ENCODE data around the gene SECISBP2.
A peak's percentile ranks its signal among the peaks of the same experiment; 100 is the strongest.

The SECISBP2 gene

DNA sequence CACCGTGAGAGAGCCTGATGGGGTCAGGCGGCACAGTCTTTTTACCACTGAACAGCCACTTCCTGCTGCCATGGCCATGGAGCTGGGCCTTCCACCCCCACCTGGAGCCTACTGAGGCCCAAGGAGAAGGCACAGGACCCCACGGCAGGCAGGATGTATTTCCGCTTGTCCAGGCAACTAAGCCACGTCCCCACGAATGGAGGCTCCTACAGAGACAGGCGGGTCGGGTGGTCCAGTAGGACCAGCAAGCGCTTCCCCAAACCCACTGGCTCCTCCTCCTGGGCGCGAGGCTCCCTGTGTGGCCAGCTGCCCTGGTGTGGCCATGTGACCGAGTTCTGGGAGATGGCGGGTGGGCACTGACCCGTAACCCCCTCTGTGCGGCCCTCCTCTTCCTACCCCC, 66.5 kb downstream of the SECISBP2 start:
- DNase-seq = no peak

DNA sequence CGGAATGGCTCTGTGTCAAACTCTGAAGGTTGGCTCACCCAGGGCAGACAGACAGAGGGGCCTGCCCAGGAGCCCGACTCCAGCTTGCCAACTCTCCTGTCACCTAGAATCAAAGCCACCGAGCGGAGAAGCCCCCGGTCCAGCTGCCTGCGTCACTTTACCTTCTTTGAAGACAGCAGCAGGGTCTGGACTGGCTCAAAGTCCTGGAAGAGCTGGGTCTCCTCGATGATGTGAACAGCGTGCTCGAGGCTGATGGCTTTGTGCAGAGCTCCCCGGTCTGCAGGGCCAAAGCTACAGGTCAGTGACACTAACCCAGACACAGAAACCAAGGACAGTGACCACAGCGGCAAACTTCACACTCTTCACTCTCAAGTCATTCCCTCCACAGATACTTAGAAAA, 67.9 kb downstream of the SECISBP2 start:
- no peak for DNase-seq

DNA sequence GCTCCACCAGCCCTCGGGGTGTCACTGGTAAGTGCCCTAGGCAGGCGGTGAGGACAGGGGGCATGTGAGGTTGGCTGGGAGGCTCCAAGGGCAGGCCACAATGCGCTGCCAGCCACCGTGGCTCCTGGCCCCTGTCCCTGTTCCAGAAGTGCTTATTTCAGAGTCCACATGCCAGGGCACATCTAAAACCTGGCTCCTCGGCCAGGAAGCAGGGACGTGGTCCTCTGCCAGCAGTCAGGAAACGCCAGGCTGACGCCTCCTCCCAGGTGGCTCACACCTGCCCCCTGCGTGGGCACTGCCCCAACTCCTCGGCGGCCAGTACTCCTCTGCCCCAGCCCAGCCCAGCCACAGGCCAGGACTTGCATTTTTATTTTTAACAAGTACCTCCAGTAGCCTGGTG, 68.5 kb downstream of the SECISBP2 start:
- peak; percentile 87 for DNase-seq

DNA sequence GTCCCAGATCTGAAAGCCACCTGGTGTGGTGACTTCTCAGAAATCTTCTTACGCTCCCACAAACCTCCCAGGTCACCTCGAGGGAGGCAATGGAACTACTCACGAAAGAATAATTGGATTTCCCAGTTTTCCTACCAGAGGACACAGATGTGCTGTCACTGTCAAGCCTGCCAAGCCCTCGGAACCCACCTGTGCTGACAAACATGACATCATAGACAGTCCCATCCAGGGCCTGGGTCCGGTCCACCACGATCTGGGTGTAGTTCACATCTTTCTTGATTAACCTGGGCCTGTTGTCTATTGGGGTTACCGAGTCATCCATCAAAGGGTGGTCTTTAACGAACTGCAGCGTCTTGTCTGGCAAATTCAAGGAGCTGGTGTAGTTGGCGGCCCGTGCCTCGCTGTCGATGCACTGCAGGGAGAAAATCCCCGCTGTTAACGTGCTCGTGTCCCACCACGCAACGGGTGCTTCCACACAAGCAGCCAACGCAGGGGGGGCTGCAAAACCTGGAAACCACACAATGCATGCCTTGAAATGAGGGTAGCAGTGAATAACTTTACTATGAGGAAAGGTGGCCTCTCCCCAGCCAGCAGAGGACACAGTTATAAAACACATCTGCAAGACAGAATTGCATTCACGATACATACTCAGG, 69.0 kb downstream of the SECISBP2 start:
- no peak for DNase-seq

DNA sequence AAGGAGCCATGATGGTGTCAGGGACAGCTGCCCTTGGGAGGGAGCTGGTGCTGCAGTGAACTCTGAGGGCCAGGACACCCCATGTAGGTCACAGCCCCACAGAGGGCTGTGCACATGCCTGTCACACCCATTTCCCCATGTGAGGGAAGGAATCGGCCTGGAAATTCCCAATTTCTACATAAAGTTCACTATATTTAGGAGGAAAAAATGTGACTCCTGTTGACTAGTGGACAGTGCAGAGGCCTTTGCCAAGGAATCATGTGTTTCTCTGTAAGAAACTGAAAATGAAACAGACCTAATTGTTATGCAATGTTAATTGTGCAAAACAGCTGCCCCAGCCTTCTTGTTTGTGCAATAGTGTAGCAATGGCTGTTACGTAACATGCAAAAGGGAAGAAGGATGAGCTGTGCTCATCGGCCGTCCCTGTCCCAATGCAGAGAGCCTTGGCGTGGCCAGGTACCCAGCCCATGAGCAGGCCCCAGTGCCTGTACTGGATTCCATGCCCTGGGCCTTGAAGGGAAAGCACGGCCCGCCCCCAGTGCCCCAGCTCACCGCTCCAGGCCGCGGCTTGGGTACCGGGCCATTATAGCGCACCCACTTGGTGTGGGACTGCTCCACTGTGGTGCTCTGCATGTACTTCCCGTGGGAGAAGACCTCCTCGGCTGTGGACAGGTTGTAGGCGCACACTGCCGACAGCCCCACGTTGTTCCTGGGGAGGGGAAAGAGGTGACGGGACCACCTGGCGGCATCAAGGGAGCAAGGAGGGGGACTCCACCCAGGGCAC, 70.0 kb downstream of the SECISBP2 start:
- no peak for DNase-seq

DNA sequence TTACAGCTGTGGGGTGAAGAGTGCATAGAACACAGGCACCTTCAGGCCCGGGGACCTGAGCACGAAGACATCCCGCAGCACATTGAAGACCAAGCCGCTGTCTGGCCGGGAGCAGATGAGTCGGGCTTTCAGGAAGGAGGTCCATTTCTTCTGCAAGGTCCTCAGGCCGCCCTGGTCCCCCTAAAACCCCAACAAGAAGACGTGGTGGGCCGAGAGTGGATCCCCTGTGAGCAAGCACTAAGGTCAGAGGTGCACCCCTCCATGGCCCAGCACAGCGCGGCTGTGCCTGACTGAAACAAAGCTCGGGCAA, 70.5 kb downstream of the SECISBP2 start:
- DNase-seq = no peak

DNA sequence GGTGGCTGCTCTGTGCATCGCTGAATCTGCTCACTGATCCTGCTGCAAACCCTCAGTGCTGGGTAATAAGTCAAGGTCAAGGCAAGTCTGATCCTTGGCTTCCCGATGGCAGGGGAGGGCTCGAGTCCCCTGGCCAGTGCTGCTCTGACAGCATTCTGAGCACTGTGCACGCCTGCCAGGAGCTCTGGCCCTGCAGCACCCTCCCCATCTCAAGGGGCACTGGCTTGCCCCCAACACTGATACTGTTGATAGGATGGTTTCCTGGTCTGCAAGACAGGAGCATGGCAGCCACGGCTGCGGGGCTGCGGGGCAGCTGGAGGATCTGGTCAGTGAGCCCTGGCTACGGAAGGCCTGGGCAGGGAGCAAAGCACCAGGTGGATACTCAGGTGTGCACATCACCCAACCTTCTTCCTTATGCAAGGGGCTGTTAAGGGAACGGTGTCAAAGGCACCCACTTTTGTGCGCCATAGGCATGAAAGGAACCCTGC, 71.8 kb downstream of the SECISBP2 start:
- no peak for DNase-seq

DNA sequence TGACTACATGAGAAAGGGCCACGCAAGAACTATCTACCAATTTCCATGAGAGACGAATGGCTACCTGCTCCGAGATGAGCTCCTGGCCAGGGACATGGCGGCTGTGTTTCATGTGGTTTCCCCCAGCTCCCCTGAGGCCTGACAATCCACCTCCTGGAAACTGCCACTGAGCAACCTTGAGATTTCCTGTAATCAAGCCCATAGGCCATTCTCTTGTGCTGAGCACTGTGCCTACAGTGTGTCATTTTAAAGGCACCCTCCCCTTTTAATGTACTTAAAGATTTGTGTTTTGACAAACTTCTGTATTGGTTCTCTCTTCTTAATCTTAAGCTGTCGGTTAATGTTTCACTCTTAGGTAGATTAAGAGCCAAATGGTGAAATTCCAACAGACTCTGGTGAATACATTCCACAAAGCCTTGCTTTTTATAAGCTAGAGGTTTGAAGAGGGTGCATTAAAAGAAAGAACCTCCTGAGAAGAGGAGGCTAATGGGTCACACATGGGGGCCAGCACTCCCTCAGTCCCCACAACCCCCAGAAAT, 72.3 kb downstream of the SECISBP2 start:
- DNase-seq = no peak

DNA sequence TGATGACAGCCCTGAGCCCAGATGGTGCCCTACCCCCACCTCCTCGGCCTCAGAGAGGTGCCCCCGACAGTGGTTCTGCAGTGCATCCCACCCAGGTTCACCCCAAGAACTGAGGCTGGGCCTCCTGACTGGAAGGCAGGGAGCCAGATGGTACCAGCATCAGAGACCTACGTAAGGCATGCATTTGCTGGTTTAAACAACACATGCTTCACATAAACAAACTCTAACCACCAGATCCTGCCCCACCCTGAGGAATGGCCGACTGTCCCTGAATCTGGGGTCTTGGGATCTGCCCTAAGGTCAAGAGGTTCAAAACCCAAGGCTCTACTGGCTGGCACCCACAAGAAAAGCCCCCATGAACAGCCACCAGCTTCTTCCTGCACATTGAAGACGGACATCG, 73.3 kb downstream of the SECISBP2 start:
- no peak for DNase-seq

DNA sequence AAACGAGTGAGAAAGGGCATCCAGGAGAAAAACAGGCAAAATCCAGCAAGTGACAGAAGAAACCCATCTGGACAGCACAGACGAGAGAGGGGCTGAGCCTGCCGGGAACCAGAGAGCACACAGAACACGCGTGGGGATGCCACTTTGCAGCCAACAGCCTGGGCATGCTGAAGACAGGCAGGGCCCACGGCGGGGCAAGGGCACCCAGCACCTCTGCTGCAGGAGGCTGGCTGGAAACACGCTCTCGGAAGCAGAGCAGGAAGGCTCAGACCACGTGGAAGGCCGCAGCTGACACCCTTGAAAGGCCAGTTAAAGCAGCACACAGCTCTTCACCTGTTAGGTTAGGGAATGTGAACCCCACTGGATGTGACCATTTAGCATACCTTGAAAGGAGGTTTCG, 76.1 kb downstream of the SECISBP2 start:
- DNase-seq = no peak

DNA sequence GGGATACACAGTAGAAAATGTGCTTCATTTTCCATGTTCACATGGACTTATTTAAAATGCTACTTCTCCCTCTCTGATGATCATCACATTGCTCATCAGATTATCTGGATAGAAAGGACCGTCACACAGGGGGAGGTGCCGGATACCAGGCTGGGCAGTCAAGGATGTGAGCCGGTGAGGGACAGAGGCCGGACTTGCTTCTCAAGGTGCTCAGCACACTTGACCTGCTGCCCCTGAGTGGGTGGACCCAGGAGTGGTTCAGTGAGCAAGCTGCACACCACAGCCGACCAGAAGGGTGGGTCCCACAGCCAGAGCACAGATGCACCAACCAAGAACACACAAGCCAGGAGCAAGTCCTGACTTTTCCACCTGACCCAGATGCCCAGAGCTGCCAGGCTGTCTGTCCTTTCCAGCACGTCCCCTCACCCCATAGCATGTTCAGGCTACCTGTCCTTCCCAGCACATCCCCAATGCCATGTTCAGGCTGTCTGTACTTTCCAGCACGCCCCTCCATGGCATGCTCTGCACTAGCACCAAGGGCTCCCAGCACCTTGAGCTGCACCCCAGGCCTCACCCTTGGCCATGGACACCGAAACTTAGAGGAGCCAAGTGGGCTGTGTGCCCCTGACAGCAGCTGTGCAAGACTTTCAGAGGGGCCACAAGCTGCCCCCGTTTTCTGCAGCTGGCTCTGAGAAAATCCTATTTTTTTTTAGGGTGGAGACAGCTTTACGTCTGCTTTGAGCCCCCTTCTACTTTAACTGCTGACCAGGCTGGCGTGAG, 77.8 kb downstream of the SECISBP2 start:
- no peak for DNase-seq

DNA sequence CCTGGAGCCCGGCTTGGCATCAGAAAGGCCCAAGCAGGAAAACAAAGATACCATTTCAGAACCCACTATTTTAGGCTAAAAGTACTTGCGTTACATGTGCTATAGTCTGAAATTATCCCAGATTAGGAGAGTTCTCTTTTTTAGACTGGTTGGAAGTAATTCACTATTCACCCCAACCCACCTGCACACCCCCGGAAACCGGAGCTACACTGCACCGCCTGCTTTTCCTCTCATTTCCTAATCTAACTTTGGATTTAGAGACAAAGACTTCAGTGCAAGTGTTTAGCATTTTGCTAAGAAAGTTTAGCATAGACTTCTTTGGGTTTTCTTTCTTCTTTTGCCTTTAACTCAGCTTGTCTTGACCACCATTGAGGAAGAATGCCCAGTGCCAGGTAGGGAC, 79.2 kb downstream of the SECISBP2 start:
- DNase-seq = no peak

DNA sequence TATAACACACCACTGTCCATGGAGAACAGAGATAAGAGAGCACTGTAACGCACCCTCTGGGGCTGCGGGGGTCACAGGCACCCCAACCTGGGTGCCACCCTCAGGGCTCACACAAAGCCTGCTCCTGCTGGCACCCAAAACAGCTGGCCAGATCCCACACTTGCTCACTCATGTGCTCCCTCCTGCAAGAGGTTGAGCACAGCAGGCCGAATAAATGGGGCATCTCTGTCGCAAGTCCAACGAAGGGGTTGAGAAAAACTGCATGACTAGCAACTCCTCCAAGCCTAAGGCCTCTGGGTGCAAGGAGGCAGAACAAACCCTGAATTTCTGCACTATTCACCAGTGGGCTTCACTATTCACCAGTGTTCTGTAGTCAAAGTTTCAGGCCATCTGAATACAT, 80.3 kb downstream of the SECISBP2 start:
- no peak for DNase-seq

DNA sequence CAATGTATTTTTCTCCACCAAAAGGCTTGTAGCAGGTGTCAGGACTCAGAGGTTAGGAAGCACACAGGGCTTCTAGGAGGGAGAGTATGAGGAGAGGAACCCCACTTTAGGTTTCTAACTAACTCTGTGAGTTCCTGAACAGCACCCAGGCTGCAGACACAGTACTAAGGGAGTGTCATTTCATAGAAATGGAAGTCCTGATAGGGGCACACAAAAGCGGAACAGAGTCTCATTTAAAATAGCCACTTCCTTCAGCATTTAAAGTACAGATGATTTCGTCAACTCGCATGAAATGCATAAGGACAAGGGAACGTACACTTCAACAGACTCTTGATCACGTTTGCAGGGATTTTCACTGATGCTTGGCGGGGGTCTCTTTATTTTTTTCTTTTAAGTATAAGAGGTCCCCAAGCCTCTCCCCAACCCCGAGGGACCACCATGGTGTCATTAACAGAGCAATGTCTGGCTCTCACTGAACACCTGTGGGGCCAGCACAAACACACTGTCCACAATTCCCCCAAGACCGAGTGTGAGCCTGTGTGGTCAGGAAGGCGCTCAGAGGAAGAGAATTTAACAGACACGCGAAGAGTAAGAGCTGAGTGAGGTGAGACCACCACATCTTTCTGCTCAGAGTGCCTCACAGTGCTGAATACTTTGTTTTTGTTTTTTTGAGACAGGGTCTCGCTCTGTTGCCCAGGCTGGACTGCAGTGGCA, 82.3 kb downstream of the SECISBP2 start:
- DNase-seq = no peak

DNA sequence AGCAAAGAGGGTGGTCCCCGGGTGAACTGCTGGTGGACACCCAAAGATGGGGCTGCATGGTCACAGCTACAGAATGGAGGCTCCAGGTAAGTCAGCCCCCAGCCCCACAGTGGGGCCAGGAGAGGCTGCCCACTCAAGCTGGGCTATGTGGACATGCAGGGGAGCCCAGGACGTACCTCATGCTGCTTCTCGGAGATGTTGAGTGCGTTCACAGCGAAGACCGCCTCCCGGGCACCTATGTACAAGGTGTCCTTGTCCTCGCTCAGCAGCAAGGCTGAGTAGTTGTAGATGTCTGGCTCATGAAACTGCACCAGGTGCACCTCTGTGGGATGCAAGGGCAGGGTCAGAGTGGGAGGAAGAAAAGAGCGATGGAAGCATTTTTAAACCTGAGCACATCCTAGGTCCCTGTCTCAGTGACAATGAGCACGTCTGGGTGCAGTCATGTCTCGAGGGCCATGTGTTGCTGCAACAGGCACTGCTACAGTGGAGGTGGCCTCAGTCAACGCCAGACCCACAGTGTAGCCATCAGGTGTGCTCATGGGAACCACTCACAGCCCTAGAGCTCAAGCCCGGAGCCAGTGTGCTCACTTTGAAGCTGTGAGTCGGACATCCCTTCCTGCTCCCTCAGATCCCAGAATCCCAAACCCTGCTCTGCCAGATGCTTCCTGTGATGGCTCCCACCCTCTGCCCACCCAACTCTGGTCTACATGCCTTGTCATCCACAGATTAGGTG, 84.6 kb downstream of the SECISBP2 start:
- DNase-seq = no peak

DNA sequence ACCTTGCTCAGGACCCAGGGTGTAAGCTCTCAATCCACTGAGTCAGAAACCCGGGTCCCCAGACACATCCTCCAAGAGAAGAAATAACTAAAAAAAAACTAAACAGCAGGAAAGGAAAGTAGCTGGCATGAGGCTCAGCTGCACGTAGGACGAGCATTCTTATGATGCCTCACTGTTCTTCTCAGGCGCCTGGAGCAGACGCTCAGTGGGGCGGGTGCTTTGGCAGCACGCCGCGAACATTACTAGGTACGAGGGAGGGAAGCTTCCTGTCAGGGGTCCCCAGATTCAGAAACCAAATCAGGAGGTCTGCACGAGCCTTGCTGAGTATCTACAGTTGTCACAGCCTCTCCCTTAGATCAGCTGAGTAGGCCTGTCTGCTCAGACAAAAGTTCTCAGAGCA, 85.8 kb downstream of the SECISBP2 start:
- DNase-seq = no peak

DNA sequence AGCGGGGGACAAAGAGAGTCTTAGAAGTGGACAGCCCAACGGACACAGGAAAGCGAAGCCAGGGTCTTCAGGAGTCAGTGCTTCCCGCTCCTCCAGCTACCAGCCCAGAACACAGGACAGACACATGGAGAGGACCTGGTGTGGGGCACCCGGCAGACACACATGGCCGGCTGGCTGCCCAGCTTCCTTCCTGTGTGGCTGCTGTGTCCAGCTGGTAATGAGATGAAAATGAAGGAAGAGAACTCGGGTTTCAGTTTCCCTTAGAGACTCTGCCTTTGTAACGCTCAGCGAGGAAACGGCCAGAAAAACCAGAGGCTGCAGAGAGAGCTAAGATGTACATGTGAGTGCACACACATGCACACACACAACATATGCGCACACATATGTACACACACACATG, 87.5 kb downstream of the SECISBP2 start:
- DNase-seq = no peak

DNA sequence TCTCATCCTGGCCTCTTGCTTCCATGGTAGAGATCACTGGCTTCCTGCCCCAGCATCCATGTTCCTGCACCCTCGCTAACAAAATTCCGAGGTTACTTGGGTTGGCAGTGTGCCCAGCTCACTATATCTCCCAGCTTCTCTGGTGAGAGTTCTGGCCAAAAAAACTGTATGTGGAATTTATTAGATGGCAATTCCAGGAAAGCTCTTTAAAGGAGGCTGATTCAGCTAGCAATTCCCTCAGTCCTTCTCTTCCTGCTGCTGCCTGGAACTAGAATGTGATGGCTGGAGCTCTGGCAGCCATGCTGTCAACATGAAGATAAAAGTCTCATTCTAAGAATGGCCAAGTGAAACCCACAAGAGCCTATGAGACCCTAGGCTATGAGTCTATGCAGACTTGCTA, 88.8 kb downstream of the SECISBP2 start:
- no peak for DNase-seq

DNA sequence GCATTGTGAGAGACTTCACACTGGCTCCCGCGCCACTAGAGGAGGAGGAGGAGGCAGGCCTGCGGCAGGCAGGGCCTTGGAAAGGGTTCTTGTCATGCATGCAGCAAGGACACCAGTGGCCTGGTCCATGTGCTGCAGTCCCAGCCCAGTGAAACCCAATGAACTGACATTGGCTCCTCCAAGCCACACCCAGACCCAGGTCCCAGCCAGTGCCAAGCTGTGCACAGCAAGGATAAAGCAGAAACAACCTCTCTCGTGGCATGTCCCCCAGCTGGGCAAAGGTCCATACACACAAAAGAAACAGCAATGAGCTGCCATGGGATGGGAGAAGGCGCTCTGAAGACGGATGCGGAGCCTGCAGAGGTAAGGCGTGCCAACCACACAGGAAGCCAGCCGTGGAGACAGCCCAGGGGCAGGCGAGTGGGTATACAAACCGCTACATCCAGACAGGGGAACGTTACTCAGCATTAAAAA, 90.4 kb downstream of the SECISBP2 start:
- DNase-seq = no peak
